Iris pigment epithelial cell (primary cell): ENCODE data around the gene U2AF1L4.
"Not testable (repeated sequence)": the region's sequence is repeated elsewhere in the genome, so short reads cannot be mapped to it uniquely, and the experiment has no call there.

Source experiments
- DNase-seq: peaks from one replicate; pipeline ENCODE4 v3.0.0-alpha.2; 2011; ENCODE audit warnings: low read depth

Gene U2AF1L4

GRCh38 chr19:35725216-35725861 is 19.9 kb downstream of the U2AF1L4 start:
- DNase-seq, result no peak

- DNase-seq, result no peak
Measured at GRCh38 chr19:35724560-35724959, 20.7 kb downstream of the U2AF1L4 start.

- DNase-seq, result not testable (repeated sequence)
Measured at GRCh38 chr19:35724132-35724531, 21.1 kb downstream of the U2AF1L4 start.

GRCh38 chr19:35723671-35724070 is 21.5 kb downstream of the U2AF1L4 start:
- no peak for DNase-seq

GRCh38 chr19:35722897-35723296 is 22.3 kb downstream of the U2AF1L4 start:
- no peak for DNase-seq

GRCh38 chr19:35722461-35722860 is 22.8 kb downstream of the U2AF1L4 start:
- DNase-seq, result no peak

- no peak for DNase-seq
Measured at GRCh38 chr19:35721374-35721773, 23.8 kb downstream of the U2AF1L4 start.

GRCh38 chr19:35720648-35721047 is 24.6 kb downstream of the U2AF1L4 start:
- no peak for DNase-seq

- DNase-seq, result no peak
Measured at GRCh38 chr19:35720163-35720524, 25.1 kb downstream of the U2AF1L4 start.

GRCh38 chr19:35719402-35720162 is 25.6 kb downstream of the U2AF1L4 start:
- no peak for DNase-seq

GRCh38 chr19:35718345-35719041 is 26.7 kb downstream of the U2AF1L4 start:
- DNase-seq, result peak; percentile 21

GRCh38 chr19:35717665-35718344 is 27.4 kb downstream of the U2AF1L4 start, which contains the start of gene KMT2B:
Gene KMT2B (plus strand): TSS chr19:35718003. CDS start chr19:35718019, 16 bp downstream.
- no peak for DNase-seq

GRCh38 chr19:35716801-35717664 is 28.2 kb downstream of the U2AF1L4 start:
- DNase-seq, result peak; percentile 95

GRCh38 chr19:35715981-35716800 is 29.0 kb downstream of the U2AF1L4 start:
- peak; percentile 40 for DNase-seq

- no peak for DNase-seq
Measured at GRCh38 chr19:35715355-35715809, 29.8 kb downstream of the U2AF1L4 start.

- DNase-seq, result no peak
Measured at GRCh38 chr19:35714601-35715354, 30.4 kb downstream of the U2AF1L4 start.

GRCh38 chr19:35713904-35714495 is 31.2 kb downstream of the U2AF1L4 start:
- no peak for DNase-seq

GRCh38 chr19:35713506-35713850 is 31.7 kb downstream of the U2AF1L4 start:
- DNase-seq, result no peak
